Glomerular visceral epithelial cell (primary cell): Measurements from ENCODE around the gene NUDC.
"Not testable (repeated sequence)": the region's sequence is repeated elsewhere in the genome, so short reads cannot be mapped to it uniquely, and the experiment has no call there.

Experiments used
- DNase-seq: peaks from one replicate; pipeline ENCODE4 v3.0.0-alpha.2; 2016; ENCODE audit errors: extremely low spot score

Gene NUDC

GRCh38 chr1:26989403-26990109 lies 68.0 kb downstream of the NUDC start:
- DNase-seq, result not testable (repeated sequence)

DNA sequence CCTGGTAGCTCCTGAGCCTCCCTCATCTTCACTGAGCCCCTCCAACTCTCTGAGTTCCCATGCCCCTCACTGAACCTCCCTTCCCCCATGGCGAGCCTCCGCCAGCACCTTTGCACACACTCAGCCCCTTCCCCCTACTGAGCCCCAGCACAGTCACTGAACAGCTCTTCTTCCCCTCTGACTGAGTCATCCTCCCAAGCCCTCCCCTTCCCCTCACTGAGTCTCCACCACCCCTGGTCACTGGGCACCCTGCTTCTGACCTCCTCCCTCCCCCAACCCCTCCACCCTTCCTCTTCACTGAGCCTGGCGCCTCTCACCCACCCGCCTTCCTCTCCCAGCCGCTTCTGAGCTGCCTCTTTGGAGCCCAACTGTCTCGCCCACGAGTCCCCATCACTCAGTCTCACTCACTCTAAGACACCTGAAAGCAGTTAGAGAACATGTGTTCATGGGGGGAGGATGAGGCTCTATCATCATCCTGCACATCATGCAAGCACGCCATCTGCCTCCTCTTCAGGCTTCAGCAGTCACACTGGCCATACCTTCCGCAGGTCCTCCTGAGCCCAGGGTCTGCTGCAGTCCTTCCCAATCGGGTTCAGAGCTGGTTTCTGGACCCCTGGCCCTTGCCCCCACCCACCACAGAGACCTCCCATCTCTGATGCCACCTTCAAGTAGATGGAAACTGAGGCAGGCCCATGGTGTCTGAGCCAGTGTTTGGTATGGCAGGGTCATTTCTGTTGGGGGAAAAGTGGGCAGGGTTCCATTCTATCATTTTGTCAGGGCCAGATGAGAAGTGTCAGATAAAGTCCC lies 70.0 kb downstream of the NUDC start:
- peak; percentile 66 for DNase-seq

DNA sequence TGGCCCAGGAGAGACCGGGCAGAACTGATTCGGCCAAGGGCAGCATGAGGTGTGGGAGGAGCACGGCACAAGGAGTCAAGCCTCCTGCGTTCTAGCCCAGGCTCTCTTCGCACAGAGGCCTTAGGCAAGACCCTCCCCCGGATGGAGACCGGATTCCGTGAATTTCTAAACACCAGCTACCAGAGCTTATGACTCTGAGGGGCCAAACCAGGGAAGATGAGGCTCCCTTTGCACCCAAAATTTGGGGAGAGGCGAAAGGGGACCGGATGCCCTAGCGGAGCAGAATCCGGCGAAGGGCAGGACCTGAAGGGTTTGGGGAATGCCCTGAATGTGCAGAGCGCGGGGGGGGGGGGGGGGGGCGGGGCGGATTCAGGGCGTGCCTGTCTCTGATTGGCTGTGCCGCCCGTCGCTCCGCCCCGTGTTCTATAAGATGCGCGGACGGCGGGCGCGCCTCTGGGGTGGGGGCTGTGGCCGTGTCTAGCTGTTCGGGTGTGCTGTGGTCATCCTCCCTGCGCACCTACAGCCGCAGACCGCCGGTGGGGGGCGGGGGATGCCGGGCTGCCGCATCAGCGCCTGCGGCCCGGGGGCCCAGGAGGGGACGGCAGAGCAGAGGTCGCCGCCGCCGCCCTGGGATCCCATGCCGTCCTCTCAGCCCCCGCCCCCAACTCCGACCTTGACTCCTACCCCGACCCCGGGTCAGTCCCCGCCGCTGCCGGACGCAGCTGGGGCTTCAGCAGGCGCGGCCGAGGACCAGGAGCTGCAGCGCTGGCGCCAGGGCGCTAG lies 71.9 kb downstream of the NUDC start, which contains the start of gene TRNP1:
Gene TRNP1, plus strand, starts transcription at position 456 of the 783 bp plus-strand sequence. Its CDS starts 95 bp downstream, at position 551.
- DNase-seq, result peak; percentile 87

GRCh38 chr1:26994020-26994786 lies 72.7 kb downstream of the NUDC start:
- DNase-seq, result no peak

DNA sequence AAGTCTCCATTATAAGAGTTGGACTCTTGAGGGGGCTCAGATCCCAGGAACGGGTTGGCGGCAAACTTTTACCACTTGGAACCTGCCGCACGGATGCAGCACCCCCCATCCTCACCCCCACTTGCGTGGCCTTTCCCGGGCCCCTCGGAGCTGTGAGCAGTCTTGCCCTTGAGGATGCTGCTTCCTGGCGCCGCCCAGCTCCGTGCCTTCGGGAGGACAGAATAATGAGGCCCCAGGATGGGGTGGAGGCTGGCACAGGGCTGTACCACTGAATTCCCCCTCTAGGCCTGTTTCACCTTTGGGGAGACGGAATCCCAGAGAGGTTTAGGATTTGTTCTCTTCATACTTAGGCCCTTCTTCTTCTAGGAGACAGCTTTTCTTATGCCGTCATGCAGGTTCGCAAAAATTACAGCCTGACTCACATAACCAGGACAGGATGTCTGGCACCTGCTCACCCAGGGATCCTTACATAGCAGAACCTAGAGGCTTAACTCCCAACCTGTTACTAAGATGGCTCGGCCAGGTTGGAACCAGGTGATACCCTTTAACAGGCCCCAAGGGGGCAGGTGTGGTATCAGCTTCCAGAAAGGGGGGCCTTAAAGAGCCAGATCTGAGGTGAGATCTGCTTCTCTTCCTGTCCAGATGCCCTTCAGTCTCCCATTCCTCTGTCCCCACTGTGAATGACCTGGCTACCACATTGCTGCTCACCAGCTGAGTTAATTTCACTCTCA lies 73.4 kb downstream of the NUDC start:
- peak; percentile 40 for DNase-seq

GRCh38 chr1:26996024-26996423 lies 74.5 kb downstream of the NUDC start:
- DNase-seq, result no peak
